NCI-H128 (cell line): Measurements from ENCODE around the gene MAP3K15.
"Not testable (repeated sequence)": the region's sequence is repeated elsewhere in the genome, so short reads cannot be mapped to it uniquely, and the experiment has no call there.

Source experiments
- DNase-seq: peaks from one replicate; lab custom pipeline; 2025; ENCODE audit not compliant: unreplicated experiment; lab: John Stamatoyannopoulos, UW

The MAP3K15 gene

GRCh38 chrX:19535476-19535875 lies 20.2 kb upstream of the MAP3K15 start:
- DNase-seq: no peak

GRCh38 chrX:19532709-19533108 lies 17.4 kb upstream of the MAP3K15 start:
- no peak for DNase-seq

- DNase-seq: no peak
These were observed 2.7 kb upstream of the MAP3K15 start for GRCh38 chrX:19517965-19518364.

GRCh38 chrX:19515615-19516105 lies 352 bp upstream of the MAP3K15 start:
- no peak for DNase-seq

- DNase-seq: peak; percentile 10
These were observed 1.9 kb downstream of the MAP3K15 start for GRCh38 chrX:19513383-19513782.

GRCh38 chrX:19512961-19513360 lies 2.3 kb downstream of the MAP3K15 start:
- DNase-seq: no peak

- DNase-seq: no peak
These were observed 2.9 kb downstream of the MAP3K15 start for GRCh38 chrX:19512359-19512758.

- not testable (repeated sequence) for DNase-seq
These were observed 3.5 kb downstream of the MAP3K15 start for GRCh38 chrX:19511796-19512195.

GRCh38 chrX:19496711-19497110 lies 18.6 kb downstream of the MAP3K15 start:
- DNase-seq: no peak

- no peak for DNase-seq
These were observed 27.6 kb downstream of the MAP3K15 start for GRCh38 chrX:19487520-19488200.

GRCh38 chrX:19479458-19479857 lies 35.9 kb downstream of the MAP3K15 start:
- DNase-seq: no peak

GRCh38 chrX:19468383-19468782 lies 46.9 kb downstream of the MAP3K15 start:
- not testable (repeated sequence) for DNase-seq

- no peak for DNase-seq
These were observed 52.4 kb downstream of the MAP3K15 start for GRCh38 chrX:19462879-19463278.

GRCh38 chrX:19462231-19462630 lies 53.1 kb downstream of the MAP3K15 start:
- DNase-seq: no peak

GRCh38 chrX:19457662-19458061 lies 57.6 kb downstream of the MAP3K15 start:
- no peak for DNase-seq

GRCh38 chrX:19448077-19448476 lies 67.2 kb downstream of the MAP3K15 start:
- DNase-seq: no peak

GRCh38 chrX:19446397-19446796 lies 68.9 kb downstream of the MAP3K15 start:
- DNase-seq: no peak

- not testable (repeated sequence) for DNase-seq
These were observed 69.5 kb downstream of the MAP3K15 start for GRCh38 chrX:19445772-19446171.

- no peak for DNase-seq
These were observed 71.3 kb downstream of the MAP3K15 start for GRCh38 chrX:19443869-19444526.

GRCh38 chrX:19440713-19441112 lies 74.6 kb downstream of the MAP3K15 start:
- no peak for DNase-seq

- DNase-seq: not testable (repeated sequence)
These were observed 92.6 kb downstream of the MAP3K15 start for GRCh38 chrX:19422661-19423060.

- DNase-seq: no peak
These were observed 105.0 kb downstream of the MAP3K15 start for GRCh38 chrX:19410259-19410658.

GRCh38 chrX:19403696-19404095 lies 111.6 kb downstream of the MAP3K15 start:
- DNase-seq: no peak
